Peyer's patch (tissue), 4 donors: ENCODE data around the gene FAM24B.

ENCODE experiments used
- POLR2A ChIP-seq, 2 donors: fragments of 450-650 bp; IDR thresholded peaks; one replicate each; pipeline ENCODE4 v1.5.1; 2017; ENCODE audit warnings: antibody characterized with exemption in 2 of 2, mild to moderate bottlenecking in 2 of 2, moderate library complexity in 2 of 2
- TF ChIP-seq, protein P1 (sequence below), 6 experiments: fragments of 450-650 bp in 4 of 6; fragments of 200-600 bp in 2 of 6; sonication (generic) in 1 of 6; IDR thresholded peaks; one replicate each; pipeline ENCODE4 v1.5.1; 2017 to 2019; ENCODE audit warnings: antibody characterized with exemption in 6 of 6, mild to moderate bottlenecking in 3 of 6, moderate library complexity in 1 of 6

DNA sequence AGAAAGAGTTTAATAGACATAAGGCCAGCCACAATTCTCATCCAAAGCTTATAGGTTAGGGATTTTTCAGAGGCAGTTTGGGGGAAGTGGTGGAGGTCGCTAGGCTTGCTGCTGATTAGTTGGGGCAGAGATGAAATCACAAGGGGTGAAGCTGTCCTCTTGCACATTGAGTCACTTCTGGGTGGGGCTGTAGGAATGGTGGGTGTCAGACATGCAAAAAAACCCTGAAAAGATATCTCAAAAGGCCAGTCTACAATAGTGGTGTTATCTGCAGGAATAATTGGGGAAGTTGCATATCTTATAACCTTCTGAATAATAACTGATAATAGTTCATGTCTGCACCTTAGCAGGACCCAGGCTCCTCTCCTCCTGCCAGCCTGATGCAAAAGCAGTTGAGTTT lies 2.1 kb downstream of the FAM24B start:
- TF ChIP-seq, protein P1, sequence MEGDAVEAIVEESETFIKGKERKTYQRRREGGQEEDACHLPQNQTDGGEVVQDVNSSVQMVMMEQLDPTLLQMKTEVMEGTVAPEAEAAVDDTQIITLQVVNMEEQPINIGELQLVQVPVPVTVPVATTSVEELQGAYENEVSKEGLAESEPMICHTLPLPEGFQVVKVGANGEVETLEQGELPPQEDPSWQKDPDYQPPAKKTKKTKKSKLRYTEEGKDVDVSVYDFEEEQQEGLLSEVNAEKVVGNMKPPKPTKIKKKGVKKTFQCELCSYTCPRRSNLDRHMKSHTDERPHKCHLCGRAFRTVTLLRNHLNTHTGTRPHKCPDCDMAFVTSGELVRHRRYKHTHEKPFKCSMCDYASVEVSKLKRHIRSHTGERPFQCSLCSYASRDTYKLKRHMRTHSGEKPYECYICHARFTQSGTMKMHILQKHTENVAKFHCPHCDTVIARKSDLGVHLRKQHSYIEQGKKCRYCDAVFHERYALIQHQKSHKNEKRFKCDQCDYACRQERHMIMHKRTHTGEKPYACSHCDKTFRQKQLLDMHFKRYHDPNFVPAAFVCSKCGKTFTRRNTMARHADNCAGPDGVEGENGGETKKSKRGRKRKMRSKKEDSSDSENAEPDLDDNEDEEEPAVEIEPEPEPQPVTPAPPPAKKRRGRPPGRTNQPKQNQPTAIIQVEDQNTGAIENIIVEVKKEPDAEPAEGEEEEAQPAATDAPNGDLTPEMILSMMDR (IDR thresholded peaks at IDR 0.05) = no peak
- TF ChIP-seq POLR2A (IDR thresholded peaks at IDR 0.05) = no peak
